HepG2 (cell line): Measurements from ENCODE around the gene RPUSD4. TPM values are rescaled to one million over a fixed set of nuclear protein-coding genes. Genes with fewer than 3 reads are reported as not detected.

Experiments used
- ATAC-seq: fragments of 200-7000 bp; cut with Tn5 transposase; 3 replicates; pipeline ENCODE4 v1.9.1; 2020; ENCODE audit warnings: mild to moderate bottlenecking, moderate library complexity
- BruUV-seq: library from RNA; stranded (reverse); fragments of 400-500 nt; replicated peaks from 2 replicates; lab custom pipeline; 2021; lab: Mats Ljungman, UMichigan
- CTCF ChIA-PET: fragments of 300-600 bp; formaldehyde crosslinking; extraction: SDS; loops from one replicate; lab custom pipeline; 2021; ENCODE audit warnings: low total read pairs, inconsistent platforms, low intra/inter-chr PET ratio; lab: Yijun Ruan, JAX
- POLR2A ChIA-PET: fragments of 350-600 bp; sonication (Branson Sonifier 250); formaldehyde crosslinking; loops from one replicate; lab custom pipeline; 2020; ENCODE audit warnings: antibody characterized with exemption, inconsistent platforms; lab: Yijun Ruan, JAX
- DNase-seq: peaks from one replicate; pipeline ENCODE4 v3.0.0-alpha.2; 2015; ENCODE audit warnings: low spot score
- FAIRE-seq: peaks from 3 replicates; lab custom pipeline; 2011; peaks lifted over from hg19 to GRCh38; lab: Jason Lieb, UNC
- H2AFZ ChIP-seq: one replicate; pipeline ENCODE4 v1.6.1; 2011; ENCODE audit warnings: low read length, inconsistent platforms
- H3K27ac ChIP-seq: fragments of 300-600 bp; 3 replicates; pipeline ENCODE4 v1.8.0; 2011; ENCODE audit warnings: mixed run types, mild to moderate bottlenecking, mixed read lengths, low read length, inconsistent platforms; ENCODE audit not compliant: insufficient read depth; ENCODE audit errors: extremely low read length
- H3K27me3 ChIP-seq, 2 experiments: fragments of 200-600 bp in 1 of 2; 2 replicates in 1 of 2; 3 replicates in 1 of 2; pipeline versions ENCODE4 v1.6.0 to v1.8.0; 2011; ENCODE audit warnings: low read length in 2 of 2, mild to moderate bottlenecking in 2 of 2, moderate library complexity in 2 of 2, inconsistent platforms in 1 of 2; ENCODE audit not compliant: insufficient read depth in 2 of 2, control insufficient read depth in 1 of 2
- H3K36me3 ChIP-seq, 2 experiments: fragments of 200-600 bp in 1 of 2; replicated peaks in 1 of 2; 2 replicates in 1 of 2; 3 replicates in 1 of 2; pipeline versions ENCODE4 v1.5.1 to v1.8.0; 2011; ENCODE audit warnings: low read length in 2 of 2, inconsistent platforms in 1 of 2; ENCODE audit not compliant: insufficient read depth in 2 of 2, control insufficient read depth in 1 of 2
- H3K4me1 ChIP-seq: 2 replicates; pipeline ENCODE4 v1.5.1; 2012; ENCODE audit warnings: low read length, inconsistent platforms; ENCODE audit not compliant: insufficient read depth
- H3K4me2 ChIP-seq: 2 replicates; pipeline ENCODE4 v1.6.0; 2011; ENCODE audit warnings: low read depth, low read length, inconsistent platforms
- H3K4me3 ChIP-seq, 3 experiments: fragments of 200-600 bp in 1 of 3; sonication (generic), shearing (Covaris generic) in 1 of 3; replicated peaks in 1 of 3; 2 replicates each; pipeline ENCODE4 v1.5.1; 2011 to 2016; ENCODE audit warnings: low read length in 3 of 3, inconsistent platforms in 2 of 3, low read depth in 2 of 3, mild to moderate bottlenecking in 2 of 3, control low read depth in 1 of 3, mixed read lengths in 1 of 3; ENCODE audit not compliant: insufficient read depth in 1 of 3
- H3K79me2 ChIP-seq: one replicate; pipeline ENCODE4 v1.6.1; 2011; ENCODE audit warnings: low read length, inconsistent platforms; ENCODE audit not compliant: insufficient read depth
- H3K9ac ChIP-seq: 2 replicates; pipeline ENCODE4 v1.6.0; 2011; ENCODE audit warnings: mild to moderate bottlenecking, low read depth, low read length, inconsistent platforms; ENCODE audit not compliant: insufficient read depth
- H3K9me3 ChIP-seq: 2 replicates; pipeline ENCODE4 v1.5.1; 2012; ENCODE audit warnings: mild to moderate bottlenecking, low read length
- H4K20me1 ChIP-seq: 2 replicates; pipeline ENCODE4 v1.6.0; 2011; ENCODE audit warnings: inconsistent platforms, mild to moderate bottlenecking, low read length, moderate library complexity; ENCODE audit not compliant: insufficient read depth
- ADNP ChIP-seq: sonication (generic); formaldehyde crosslinking; IDR thresholded peaks from 2 replicates; pipeline ENCODE4 v1.4.0; 2020; ENCODE audit warnings: missing genetic modification reagents
- ASH2L ChIP-seq: fragments of 300-600, 200-600 bp; sonication (generic); IDR thresholded peaks from 2 replicates; pipeline ENCODE4 v1.7.0; 2017; ENCODE audit warnings: low read depth, mild to moderate bottlenecking, moderate library complexity, mixed read lengths, low read length; ENCODE audit not compliant: insufficient read length
- ATAD3A ChIP-seq: sonication (generic); formaldehyde crosslinking; IDR thresholded peaks from 2 replicates; pipeline ENCODE4 v1.4.0; 2020; ENCODE audit warnings: missing genetic modification reagents
- NCOR1 ChIP-seq: fragments of 200-600 bp; sonication (generic); IDR thresholded peaks from 2 replicates; pipeline ENCODE4 v1.7.0; 2017; ENCODE audit warnings: antibody characterized with exemption, low read length, borderline replicate concordance
- TOPORS ChIP-seq: sonication (generic); formaldehyde crosslinking; IDR thresholded peaks from 2 replicates; pipeline ENCODE4 v1.8.0; 2023; ENCODE audit warnings: mild to moderate bottlenecking, missing genetic modification reagents
- XRCC5 ChIP-seq: fragments of 200-400 bp; formaldehyde crosslinking; optimal IDR thresholded peaks from 2 replicates; pipeline ENCODE3; 2017; ENCODE audit warnings: mild to moderate bottlenecking, low read length
- ZBTB44 ChIP-seq: sonication (generic); formaldehyde crosslinking; IDR thresholded peaks from 2 replicates; pipeline ENCODE4 v1.4.0; 2020; ENCODE audit warnings: missing genetic modification reagents
- ZMYM3 ChIP-seq: sonication (generic); formaldehyde crosslinking; IDR thresholded peaks from 2 replicates; pipeline ENCODE4 v1.5.1; 2020; ENCODE audit warnings: mild to moderate bottlenecking, missing genetic modification reagents
- ZNF276 ChIP-seq: sonication (generic); formaldehyde crosslinking; IDR thresholded peaks from 2 replicates; pipeline ENCODE4 v1.4.0; 2020; ENCODE audit warnings: mild to moderate bottlenecking, low read depth, missing genetic modification reagents
- ZNF335 ChIP-seq: sonication (generic); formaldehyde crosslinking; IDR thresholded peaks from 2 replicates; pipeline ENCODE4 v1.4.0; 2020; ENCODE audit warnings: missing genetic modification reagents
- ZNF652 ChIP-seq: IDR thresholded peaks from 2 replicates; pipeline ENCODE4 v1.6.1; 2016; ENCODE audit warnings: low read depth, borderline replicate concordance
- WGBS: methylation state at CpG from one replicate; pipeline ENCODE4 v1.1.6; 2017; ENCODE audit warnings: low lambda C conversion rate; 5-methylcytosine and 5-hydroxymethylcytosine counted together
- in situ Hi-C: cut with HindIII; loops from 2 replicates; pipeline ENCODE4 v1.10.0; 2017; ENCODE audit warnings: low pct_unique_long_range_greater_than_20kb; ENCODE audit not compliant: extremely low pct_ligation_motif_present
- intact Hi-C: fragments of 100-400 bp; cut with micrococcal nuclease; formaldehyde crosslinking; loops from one replicate; pipeline ENCODE4 v1.10.0; 2022; ENCODE audit not compliant: unreplicated experiment
- polyA plus RNA-seq, 8 experiments: library from polyadenylated mRNA; depleted of rRNA in 3 of 8; stranded (reverse) in 7 of 8; unstranded in 1 of 8; fragments of >200 nt; fragmentation: Illumina TruSeq in 4 of 8; extraction: Trizol in 4 of 8; gene quantifications; 2 replicates each; pipeline versions ENCODE4 v1.2.1 to v1.2.3, GENCODE V29; 2011 to 2016; ENCODE audit warnings: low read depth in 4 of 8, missing spikeins in 1 of 8, mixed read lengths in 1 of 8; ENCODE audit not compliant: insufficient read depth in 1 of 8
- total RNA-seq, 5 experiments: library from RNA; depleted of rRNA; stranded (reverse); fragments of >200 nt; fragmentation: Illumina TruSeq; extraction: Trizol; gene quantifications; 2 replicates each; pipeline ENCODE4 v1.2.3, GENCODE V29; 2016; ENCODE audit warnings: low read depth in 1 of 5
- TF ChIP-seq, protein P1 (sequence below): sonication (generic); formaldehyde crosslinking; IDR thresholded peaks from 2 replicates; pipeline ENCODE4 v1.5.1; 2020; ENCODE audit warnings: mild to moderate bottlenecking, missing genetic modification reagents, moderate library complexity
- TF ChIP-seq, protein P2 (sequence below): sonication (generic); formaldehyde crosslinking; IDR thresholded peaks from 2 replicates; pipeline ENCODE4 v1.4.0; 2020; ENCODE audit warnings: missing genetic modification reagents

The RPUSD4 gene
- total and polyA plus RNA-seq, 2 of the 13 experiments (the other 11 are each of a cell fraction or from before 2014, with no cell fraction given) = 45.0 to 52.9 TPM

DNA sequence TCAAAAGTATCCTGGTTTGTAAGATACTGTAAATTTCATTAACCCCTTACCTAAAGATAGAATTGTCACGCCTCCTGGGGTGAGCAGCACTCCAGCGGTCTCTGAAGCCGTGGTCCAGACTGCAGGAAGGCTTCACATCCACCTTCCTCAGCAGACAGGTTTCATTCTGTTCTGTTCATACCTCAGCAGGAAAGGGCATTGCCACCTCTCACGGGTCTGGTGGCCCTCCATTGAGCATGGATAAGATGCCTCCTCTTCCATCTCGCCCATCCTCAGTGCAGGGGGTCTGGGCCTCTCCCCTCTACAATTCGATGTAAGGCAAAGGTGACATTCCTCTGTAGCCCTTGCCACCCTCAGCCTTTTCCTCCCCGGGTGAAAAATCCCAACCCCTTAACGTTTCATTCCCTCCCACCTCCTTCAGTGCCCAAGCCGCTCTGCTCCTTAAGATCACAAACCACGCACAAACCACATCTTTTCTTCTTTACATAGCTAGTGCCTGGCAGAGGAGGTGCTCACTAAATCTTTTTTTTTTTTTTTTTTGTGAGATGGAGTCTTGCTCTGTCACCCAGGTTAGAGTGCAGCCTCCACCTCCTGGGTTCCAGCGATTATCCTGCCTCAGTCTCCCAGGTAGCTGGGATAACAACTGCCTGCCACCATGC lies 28.5 kb downstream of the RPUSD4 start (continued):
- no peak for TF ChIP-seq NCOR1
- no peak for TF ChIP-seq TOPORS (CRISPR knock-in tag)
- no peak for TF ChIP-seq ZNF652
- no peak for TF ChIP-seq ASH2L

- H3K36me3 ChIP-seq = no peaks in the 10 kb centered on the region
- POLR2A ChIA-PET = no interaction called here
- DNase-seq (no peak), ATAC-seq (no peak), FAIRE-seq (no peak)
- BruUV-seq = no TSS peak
- in situ Hi-C loops (no loop called here), intact Hi-C loops (no loop called here)
- no peak overlapping the region for H2AFZ ChIP-seq
- no peaks in the 10 kb centered on the region for H3K79me2 ChIP-seq
- CTCF ChIA-PET = no interaction called here
- H3K27me3 ChIP-seq = no peaks in the 10 kb centered on the region
- no peak overlapping the region; a peak in 1 of 6 replicates for H3K4me3 ChIP-seq
- H3K9ac ChIP-seq = 0 out of 2 replicates have a peak overlapping the region, but pooled peaks have one; percentile 10
- H3K27ac ChIP-seq = peak overlapping the region; percentile 54
- no peaks in the 10 kb centered on the region for H4K20me1 ChIP-seq
- peak overlapping the region; percentile 23; the same call in 1 of the 2 replicates for H3K4me2 ChIP-seq
- peaks cover 66% of the 10 kb centered on the region for H3K4me1 ChIP-seq
- WGBS = 62% methylated on average over 7 of the region's 13 CpGs
- no peaks in the 10 kb centered on the region for H3K9me3 ChIP-seq
- 0 out of 2 replicates have a peak, but pooled peaks have one; percentile 45 for TF ChIP-seq ADNP (CRISPR knock-in tag)
- no peak for TF ChIP-seq ATAD3A (CRISPR knock-in tag)
- TF ChIP-seq ZMYM3 (CRISPR knock-in tag) = peak; percentile 80
- TF ChIP-seq, protein P1, sequence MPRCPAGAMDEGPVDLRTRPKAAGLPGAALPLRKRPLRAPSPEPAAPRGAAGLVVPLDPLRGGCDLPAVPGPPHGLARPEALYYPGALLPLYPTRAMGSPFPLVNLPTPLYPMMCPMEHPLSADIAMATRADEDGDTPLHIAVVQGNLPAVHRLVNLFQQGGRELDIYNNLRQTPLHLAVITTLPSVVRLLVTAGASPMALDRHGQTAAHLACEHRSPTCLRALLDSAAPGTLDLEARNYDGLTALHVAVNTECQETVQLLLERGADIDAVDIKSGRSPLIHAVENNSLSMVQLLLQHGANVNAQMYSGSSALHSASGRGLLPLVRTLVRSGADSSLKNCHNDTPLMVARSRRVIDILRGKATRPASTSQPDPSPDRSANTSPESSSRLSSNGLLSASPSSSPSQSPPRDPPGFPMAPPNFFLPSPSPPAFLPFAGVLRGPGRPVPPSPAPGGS (CRISPR knock-in tag) = 0 out of 2 replicates have a peak, but pooled peaks have one; percentile 37
- TF ChIP-seq XRCC5 = no peak
- no peak for TF ChIP-seq ZNF276 (CRISPR knock-in tag)
- no peak for TF ChIP-seq ZNF335
- no peak for TF ChIP-seq ZBTB44 (CRISPR knock-in tag)
- TF ChIP-seq, protein P2, sequence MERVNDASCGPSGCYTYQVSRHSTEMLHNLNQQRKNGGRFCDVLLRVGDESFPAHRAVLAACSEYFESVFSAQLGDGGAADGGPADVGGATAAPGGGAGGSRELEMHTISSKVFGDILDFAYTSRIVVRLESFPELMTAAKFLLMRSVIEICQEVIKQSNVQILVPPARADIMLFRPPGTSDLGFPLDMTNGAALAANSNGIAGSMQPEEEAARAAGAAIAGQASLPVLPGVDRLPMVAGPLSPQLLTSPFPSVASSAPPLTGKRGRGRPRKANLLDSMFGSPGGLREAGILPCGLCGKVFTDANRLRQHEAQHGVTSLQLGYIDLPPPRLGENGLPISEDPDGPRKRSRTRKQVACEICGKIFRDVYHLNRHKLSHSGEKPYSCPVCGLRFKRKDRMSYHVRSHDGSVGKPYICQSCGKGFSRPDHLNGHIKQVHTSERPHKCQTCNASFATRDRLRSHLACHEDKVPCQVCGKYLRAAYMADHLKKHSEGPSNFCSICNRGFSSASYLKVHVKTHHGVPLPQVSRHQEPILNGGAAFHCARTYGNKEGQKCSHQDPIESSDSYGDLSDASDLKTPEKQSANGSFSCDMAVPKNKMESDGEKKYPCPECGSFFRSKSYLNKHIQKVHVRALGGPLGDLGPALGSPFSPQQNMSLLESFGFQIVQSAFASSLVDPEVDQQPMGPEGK = peak; percentile 33; the same call in 1 of the 2 replicates
Measured at GRCh38 chr11:126181939-126182730, 29.3 kb downstream of the RPUSD4 start.
